AG08395 (cell line): Measurements from ENCODE around the gene GTF3C5.
A peak's percentile ranks its signal among the peaks of the same experiment; 100 is the strongest.
"Not testable (repeated sequence)": the region's sequence is repeated elsewhere in the genome, so short reads cannot be mapped to it uniquely, and the experiment has no call there.

Source experiments
- DNase-seq: peaks from one replicate; pipeline ENCODE4 v3.0.0; 2012; ENCODE audit warnings: mixed read lengths, low spot score

Gene GTF3C5

DNA sequence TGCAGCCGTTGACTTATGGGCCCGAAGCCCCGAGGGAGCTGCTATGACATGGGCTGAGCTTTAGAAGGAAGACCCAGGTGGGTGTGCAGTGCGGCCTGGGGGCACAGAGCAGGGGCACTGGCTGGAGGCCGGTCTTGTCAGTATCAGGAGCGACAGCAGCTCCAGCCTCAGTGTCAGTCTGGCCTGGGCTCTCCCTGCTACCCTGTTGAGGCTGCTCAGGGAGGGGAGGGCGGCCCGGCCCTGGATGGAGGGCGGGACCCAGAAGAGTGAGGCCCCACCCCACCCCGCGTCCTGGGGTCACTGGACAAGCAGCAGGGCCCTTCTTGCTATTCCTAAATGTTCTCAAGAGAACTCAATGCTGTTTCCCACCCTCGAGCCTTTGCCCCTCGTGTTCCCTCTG is 34.3 kb upstream of the GTF3C5 start:
- no peak for DNase-seq

GRCh38 chr9:132997591-132997990 is 33.2 kb upstream of the GTF3C5 start:
- DNase-seq, result peak; percentile 51

DNA sequence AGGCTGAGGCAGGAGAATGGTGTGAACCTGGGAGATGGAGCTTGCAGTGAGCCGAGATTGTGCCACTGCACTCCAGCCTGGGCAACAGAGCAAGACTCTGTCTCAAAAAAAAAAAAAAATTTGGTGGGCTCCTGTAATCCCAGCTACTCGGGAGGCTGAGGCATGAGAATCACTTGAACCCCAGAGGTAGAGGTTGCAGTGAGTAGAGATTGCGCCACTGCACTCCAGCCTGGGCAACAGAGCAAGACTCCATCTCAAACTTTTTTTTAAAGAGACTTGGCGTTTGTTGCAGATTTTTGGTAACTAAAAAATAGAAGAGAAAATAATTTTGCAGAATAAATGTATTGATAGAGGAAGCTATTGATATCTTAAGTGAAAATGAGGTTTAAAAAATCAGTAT is 32.6 kb upstream of the GTF3C5 start:
- not testable (repeated sequence) for DNase-seq

DNA sequence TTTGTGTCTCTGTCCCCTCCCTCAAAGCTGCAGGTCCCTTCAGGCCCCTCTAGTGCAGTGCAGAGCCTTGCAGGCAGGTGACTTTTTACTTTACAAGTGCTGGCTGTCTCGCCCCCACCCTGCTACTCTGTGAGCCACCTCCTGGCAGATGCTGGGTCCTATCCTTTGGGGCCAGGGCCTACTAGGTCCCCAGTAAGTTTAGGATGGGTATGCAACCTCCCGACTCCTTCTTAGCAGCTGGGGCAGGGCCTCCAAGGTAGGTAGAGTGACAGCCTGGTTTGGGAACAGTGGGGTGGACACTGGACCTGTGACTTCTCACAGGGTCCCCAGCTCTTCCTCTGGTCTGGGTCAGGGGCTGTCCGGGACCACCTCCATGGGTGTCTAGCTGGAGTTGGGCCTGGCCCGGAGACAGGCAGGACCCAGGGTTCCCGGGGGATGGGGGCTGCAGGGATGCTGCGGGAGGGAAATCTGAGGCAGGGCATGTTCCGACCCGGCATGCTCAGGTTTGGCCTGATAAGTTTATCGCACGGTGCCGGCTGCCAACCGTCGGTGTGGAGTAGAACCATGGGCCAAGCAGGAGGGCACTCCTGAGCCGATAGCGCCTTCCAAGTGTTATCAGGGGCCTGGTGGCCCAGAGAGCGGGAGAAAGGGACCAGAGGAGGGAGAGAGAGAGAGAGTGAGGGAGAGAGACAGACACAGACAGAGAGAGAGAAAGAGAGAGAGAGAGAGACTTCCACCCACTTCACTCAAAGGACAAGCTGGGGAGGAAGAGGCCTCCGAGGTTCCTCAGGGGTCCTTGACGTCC is 31.8 kb upstream of the GTF3C5 start:
- DNase-seq, result no peak

DNA sequence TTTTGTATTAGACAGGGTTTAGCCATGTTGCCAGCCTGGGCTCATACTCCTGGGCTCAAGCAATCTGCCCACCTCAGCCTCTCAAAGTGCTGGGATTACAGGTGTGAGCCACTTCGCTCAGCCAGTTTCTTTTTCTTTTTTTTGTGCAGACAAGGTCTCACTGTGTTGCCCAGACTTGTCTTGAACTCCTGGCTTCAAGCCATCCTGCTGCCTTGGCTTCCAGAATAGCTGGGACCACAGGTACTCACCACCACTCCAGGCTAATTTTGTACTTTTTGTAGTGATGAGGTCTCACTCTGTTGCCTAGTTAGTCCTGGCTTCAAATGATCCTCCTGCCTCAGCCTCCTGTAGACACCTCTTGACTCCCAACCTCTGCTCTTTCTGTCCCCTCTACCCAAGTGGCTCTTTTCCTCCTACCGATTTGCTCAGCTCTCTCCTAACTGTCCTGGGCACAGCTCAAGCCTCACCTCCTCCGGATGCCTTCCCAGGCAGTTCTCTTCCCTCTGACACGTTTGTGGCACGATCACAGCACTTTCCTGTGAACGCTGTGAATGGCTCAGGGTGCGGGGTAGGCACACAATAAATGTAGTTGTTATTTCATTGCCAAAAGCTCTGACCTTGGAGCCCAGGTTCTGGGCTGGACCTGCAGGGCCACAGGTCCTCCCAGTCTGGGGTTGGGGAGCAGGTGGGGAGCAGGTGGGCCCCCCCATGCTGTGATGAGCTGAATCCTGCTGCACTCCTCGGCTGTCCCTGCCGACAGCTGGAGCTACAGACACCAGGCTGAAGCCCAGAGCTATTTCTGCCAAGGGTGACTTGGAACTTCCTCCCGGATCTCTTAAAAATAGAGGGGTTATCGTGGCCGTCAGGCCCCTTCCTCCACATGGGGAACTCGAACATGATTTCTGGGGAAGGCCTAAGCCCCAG is 28.4 kb upstream of the GTF3C5 start:
- DNase-seq, result no peak

GRCh38 chr9:133003071-133003461 is 27.7 kb upstream of the GTF3C5 start:
- no peak for DNase-seq

DNA sequence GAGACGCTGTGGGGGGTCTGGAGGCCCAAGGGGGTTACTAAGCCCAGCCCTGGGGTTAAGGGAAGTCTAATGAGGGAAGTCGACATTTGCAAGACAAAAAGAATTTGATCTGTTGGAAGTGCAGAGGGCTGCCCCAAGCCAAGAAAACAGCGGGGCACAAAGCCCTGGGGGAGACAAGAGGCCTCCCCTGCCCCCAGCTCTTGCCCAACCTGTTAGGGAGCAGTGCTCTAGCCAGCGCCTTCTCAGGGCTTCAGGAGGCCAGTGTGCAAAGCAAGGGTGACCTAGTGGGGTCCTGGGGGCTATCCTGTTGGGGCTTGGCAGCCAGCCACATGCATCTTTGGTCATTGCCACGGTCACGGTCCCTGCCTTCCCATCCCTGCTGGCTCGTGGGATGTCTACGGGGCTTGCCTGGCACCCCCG is 27.1 kb upstream of the GTF3C5 start:
- no peak for DNase-seq

GRCh38 chr9:133004091-133004998 is 26.5 kb upstream of the GTF3C5 start:
- no peak for DNase-seq

- no peak for DNase-seq
These were observed 25.6 kb upstream of the GTF3C5 start for GRCh38 chr9:133004999-133005760.

DNA sequence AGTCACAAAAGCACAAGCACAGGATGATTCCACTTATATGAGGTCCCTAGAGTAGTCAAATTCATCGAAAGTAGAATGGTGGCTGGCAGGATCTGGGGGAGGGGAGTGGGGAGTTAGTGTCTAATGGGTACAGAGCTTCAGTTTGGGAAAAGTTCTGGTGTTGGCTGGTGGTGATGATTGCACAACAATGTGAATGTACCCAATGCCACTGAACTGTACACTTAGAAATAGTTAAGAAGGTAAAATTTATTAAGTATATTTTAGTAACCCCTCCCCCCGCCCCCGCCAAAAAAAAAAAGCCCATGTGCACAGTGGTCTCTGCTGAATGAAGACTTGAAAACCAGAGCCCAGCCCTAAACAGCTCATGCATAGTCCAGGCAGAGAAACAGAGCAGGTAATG is 24.8 kb upstream of the GTF3C5 start:
- DNase-seq, result no peak

DNA sequence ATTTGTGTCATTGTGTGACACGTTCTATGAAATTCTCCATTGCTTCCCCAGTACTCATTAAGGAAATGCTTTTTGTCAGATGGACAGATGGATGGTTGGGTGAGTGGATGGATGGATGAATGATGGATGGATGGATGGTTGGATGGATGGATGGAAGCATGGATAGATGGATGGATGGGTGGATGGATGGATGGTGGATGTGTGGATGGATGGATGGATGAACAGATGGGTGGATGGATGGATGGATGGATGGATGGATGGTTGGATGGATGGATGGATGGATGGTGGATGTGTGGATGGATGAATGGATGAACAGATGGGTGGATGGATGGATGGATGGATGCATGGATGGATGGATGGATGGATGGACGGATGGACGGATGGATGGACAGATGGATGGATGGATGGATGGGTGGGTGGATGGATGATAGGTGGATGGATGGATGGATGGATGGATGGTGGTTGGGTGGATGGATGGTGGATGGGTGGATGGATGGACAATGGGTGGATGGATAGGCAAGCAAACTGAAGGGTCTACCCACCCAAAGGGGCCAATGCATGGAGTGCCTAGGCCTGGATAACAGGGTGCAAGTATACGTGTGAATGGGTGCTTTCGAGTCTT is 24.0 kb upstream of the GTF3C5 start:
- DNase-seq, result no peak

DNA sequence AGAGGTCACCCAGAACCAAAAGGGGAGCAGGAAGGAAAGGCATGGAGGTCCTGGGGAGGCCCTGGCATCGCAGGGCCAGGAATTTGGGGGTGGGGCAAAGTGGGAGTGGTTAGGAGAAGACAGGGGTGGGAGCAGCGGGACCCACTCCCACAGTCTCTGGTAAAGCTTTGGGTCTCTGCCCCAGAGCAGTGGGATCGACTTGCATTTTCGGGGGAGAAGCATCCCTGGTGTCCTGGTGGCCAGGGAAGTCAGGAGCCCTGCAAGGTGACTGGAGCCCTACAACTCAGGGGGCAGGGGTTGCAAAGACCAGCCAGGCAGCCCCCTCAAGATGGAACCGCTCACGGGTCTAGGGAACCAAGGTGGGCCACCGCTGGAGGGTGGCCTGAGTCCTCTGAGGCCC is 22.4 kb upstream of the GTF3C5 start:
- DNase-seq, result no peak

- no peak for DNase-seq
These were observed 22.0 kb upstream of the GTF3C5 start for GRCh38 chr9:133008824-133009223.

GRCh38 chr9:133009906-133010582 is 20.8 kb upstream of the GTF3C5 start:
- DNase-seq, result no peak

- DNase-seq, result no peak
These were observed 16.1 kb upstream of the GTF3C5 start for GRCh38 chr9:133014696-133015095.

DNA sequence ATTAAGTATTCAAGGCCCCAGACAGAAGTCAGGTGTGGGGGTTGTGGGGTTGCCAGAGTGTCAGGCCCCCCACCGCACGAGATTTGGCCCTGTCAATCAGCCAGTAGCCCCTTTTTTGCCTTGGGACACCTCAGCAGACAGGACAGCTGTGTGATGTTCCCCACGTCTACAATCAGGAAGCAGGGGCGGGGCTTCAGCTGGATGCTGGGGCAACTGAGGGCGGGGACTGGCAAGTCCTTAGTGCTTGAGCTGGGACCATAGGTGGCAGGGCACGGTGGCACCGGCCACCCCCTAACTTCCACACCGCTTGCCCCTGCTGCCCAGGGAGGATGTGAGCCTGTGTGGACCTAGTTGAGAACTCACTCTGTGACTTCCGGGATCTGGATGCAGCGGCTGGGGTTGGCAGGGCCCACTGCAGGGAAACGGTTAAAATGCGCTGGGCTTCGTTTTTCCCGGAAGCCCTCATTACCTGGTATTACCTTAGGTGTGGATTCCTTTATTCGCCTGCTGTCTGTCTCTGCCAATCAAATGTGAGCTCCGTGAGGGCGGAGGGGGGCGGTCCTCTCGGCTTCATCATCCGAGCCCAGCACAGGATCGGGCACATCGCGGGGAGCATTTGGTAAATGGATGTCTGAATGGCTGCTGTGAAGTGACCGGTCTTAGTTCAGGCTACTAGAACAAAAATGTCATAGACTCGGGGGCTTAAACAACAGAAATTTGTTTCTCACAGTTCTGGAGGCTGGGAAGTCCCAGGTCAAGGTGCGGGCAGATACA is 7.5 kb upstream of the GTF3C5 start:
- no peak for DNase-seq

GRCh38 chr9:133026426-133026825 is 4.4 kb upstream of the GTF3C5 start:
- no peak for DNase-seq

GRCh38 chr9:133027134-133027533 is 3.7 kb upstream of the GTF3C5 start:
- no peak for DNase-seq

DNA sequence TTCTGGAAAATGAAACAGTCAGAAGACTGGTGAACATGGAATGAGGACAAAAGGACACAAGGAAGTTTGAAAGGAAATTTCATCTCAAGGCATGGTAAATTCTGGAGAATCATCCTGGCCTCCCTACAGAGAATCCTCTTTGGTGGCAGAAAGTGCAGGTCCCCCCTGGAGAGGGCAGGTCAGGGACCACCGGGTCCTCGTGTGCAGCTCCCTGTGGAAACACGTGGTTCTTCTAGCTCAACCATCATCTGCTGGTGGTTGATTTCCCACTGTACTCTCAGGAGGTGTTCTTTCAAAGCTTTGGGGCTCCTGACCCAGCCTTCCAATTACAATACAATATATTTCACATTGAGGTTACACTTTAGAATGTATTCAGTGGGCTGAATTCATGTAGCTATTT is 2.6 kb upstream of the GTF3C5 start:
- no peak for DNase-seq

DNA sequence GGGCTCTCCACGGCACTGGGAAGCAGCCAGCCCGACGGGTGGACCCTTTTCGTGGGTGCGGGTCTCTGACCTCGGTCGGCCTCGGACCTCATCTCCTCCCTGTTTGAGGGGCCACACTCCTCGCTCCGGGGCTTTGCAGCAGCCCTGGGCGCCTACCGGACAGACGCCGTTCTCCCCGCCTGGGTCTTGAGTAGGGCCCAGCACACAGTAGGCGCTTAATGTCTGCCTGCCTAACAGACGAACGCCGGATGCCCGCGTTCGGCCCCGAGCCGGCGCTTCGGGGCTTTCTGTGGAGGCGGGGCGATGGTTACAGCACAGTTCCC is 842 bp upstream of the GTF3C5 start:
- no peak for DNase-seq
